CD14-positive monocyte (primary cell): ENCODE data around the gene LRRK2. TPM values are rescaled to one million over a fixed set of nuclear protein-coding genes. Genes with fewer than 3 reads are reported as not detected.

Experiments used
- DNase-seq, 3 donors: peaks; one replicate each; pipeline ENCODE4 v3.0.0-alpha.2; 2011 to 2022
- H2AFZ ChIP-seq: 2 replicates; pipeline ENCODE4 v1.6.0; 2012; ENCODE audit warnings: mild to moderate bottlenecking, low read depth, low read length, inconsistent platforms; ENCODE audit not compliant: insufficient read depth, poor library complexity, severe bottlenecking
- H3K27ac ChIP-seq, 2 donors: 1 replicate in 1 of 2; 2 replicates in 1 of 2; pipeline ENCODE4 v1.5.1; 2012 to 2013; ENCODE audit warnings: low read length in 2 of 2, control low read depth in 1 of 2, inconsistent platforms in 1 of 2, low read depth in 1 of 2, mild to moderate bottlenecking in 1 of 2
- H3K27me3 ChIP-seq, 2 donors: one replicate each; pipeline versions ENCODE4 v1.6.0 to v1.6.1; 2011 to 2013; ENCODE audit warnings: low read length in 2 of 2; ENCODE audit not compliant: control insufficient read depth in 2 of 2, insufficient read depth in 2 of 2
- H3K36me3 ChIP-seq, 2 donors: replicated peaks in 1 of 2; 1 replicate in 1 of 2; 2 replicates in 1 of 2; pipeline versions ENCODE4 v1.5.1 to v1.6.1; 2012 to 2013; ENCODE audit warnings: low read length in 2 of 2, control low read depth in 1 of 2, inconsistent platforms in 1 of 2, mild to moderate bottlenecking in 1 of 2; ENCODE audit not compliant: insufficient read depth in 2 of 2, control insufficient read depth in 1 of 2
- H3K4me1 ChIP-seq, 2 donors: 1 replicate in 1 of 2; 2 replicates in 1 of 2; pipeline versions ENCODE4 v1.5.1 to v1.6.1; 2012 to 2013; ENCODE audit warnings: low read length in 2 of 2, control low read depth in 1 of 2, inconsistent platforms in 1 of 2, mild to moderate bottlenecking in 1 of 2, moderate library complexity in 1 of 2; ENCODE audit not compliant: insufficient read depth in 2 of 2, control insufficient read depth in 1 of 2
- H3K4me2 ChIP-seq: replicated peaks from 2 replicates; pipeline ENCODE3; 2012; ENCODE audit warnings: low read length, moderate library complexity, mild to moderate bottlenecking; ENCODE audit not compliant: poor library complexity, severe bottlenecking; ENCODE audit errors: extremely low read depth
- H3K4me3 ChIP-seq, 3 experiments: fragments of 200-600 bp in 1 of 3; sonication (generic) in 1 of 3; replicated peaks in 1 of 3; 1 replicate in 2 of 3; 2 replicates in 1 of 3; pipeline ENCODE4 v1.5.1; 2011 to 2013; ENCODE audit warnings: low read length in 3 of 3, mild to moderate bottlenecking in 3 of 3, control low read depth in 2 of 3, low read depth in 2 of 3, inconsistent platforms in 1 of 3, moderate library complexity in 1 of 3
- H3K79me2 ChIP-seq: 2 replicates; pipeline ENCODE4 v1.6.0; 2012; ENCODE audit warnings: mild to moderate bottlenecking, control low read depth, inconsistent platforms, low read length, moderate library complexity; ENCODE audit not compliant: insufficient read depth
- H3K9ac ChIP-seq: 2 replicates; pipeline ENCODE4 v1.6.0; 2017; ENCODE audit warnings: low read length, mild to moderate bottlenecking; ENCODE audit not compliant: insufficient read depth, poor library complexity, severe bottlenecking
- H3K9me3 ChIP-seq, 2 donors: replicated peaks in 1 of 2; 1 replicate in 1 of 2; 2 replicates in 1 of 2; pipeline versions ENCODE4 v1.5.1 to v1.6.1; 2012 to 2013; ENCODE audit warnings: low read length in 2 of 2, control low read depth in 1 of 2; ENCODE audit not compliant: control insufficient read depth in 1 of 2, insufficient read depth in 1 of 2
- H4K20me1 ChIP-seq: 2 replicates; pipeline ENCODE4 v1.6.0; 2012; ENCODE audit warnings: mild to moderate bottlenecking, low read length, control low read depth, moderate library complexity; ENCODE audit not compliant: insufficient read depth
- H3K27ac Mint-ChIP-seq, 7 donors: one replicate each; pipeline ENCODE4 v1.8.0; 2020; ENCODE audit warnings: mild to moderate bottlenecking in 7 of 7, mixed read lengths in 7 of 7, moderate library complexity in 6 of 7, inconsistent platforms in 2 of 7
- H3K27me3 Mint-ChIP-seq, 3 donors: one replicate each; pipeline ENCODE4 v1.8.0; 2021 to 2022; ENCODE audit warnings: low read depth in 3 of 3, mild to moderate bottlenecking in 3 of 3, mixed read lengths in 3 of 3, moderate library complexity in 3 of 3, inconsistent platforms in 1 of 3
- H3K36me3 Mint-ChIP-seq, 2 donors: one replicate each; pipeline ENCODE4 v1.8.0; 2020; ENCODE audit warnings: mixed read lengths in 2 of 2, inconsistent platforms in 1 of 2, mild to moderate bottlenecking in 1 of 2
- H3K4me1 Mint-ChIP-seq: one replicate; pipeline ENCODE4 v1.8.0; 2020; ENCODE audit warnings: mild to moderate bottlenecking, mixed read lengths
- H3K4me3 Mint-ChIP-seq, 2 donors: one replicate each; pipeline ENCODE4 v1.8.0; 2020; ENCODE audit warnings: mild to moderate bottlenecking in 2 of 2, mixed read lengths in 2 of 2, moderate library complexity in 1 of 2
- H3K9me3 Mint-ChIP-seq, 7 donors: one replicate each; pipeline ENCODE4 v1.8.0; 2020 to 2022; ENCODE audit warnings: mixed read lengths in 7 of 7, mild to moderate bottlenecking in 6 of 7, moderate library complexity in 6 of 7, inconsistent platforms in 2 of 7
- WGBS: methylation state at CpG from one replicate; pipeline ENCODE4 v1.1.5; 2013; ENCODE audit warnings: missing lambda C conversion rate; ENCODE audit not compliant: insufficient coverage; 5-methylcytosine and 5-hydroxymethylcytosine counted together
- intact Hi-C, 2 donors: fragments of 100-400 bp; cut with micrococcal nuclease; formaldehyde crosslinking; loops; one replicate each; pipeline versions ENCODE4 v1.15.0 to v1.15.1; 2023
- polyA plus RNA-seq, 3 donors: library from polyadenylated mRNA; depleted of rRNA in 1 of 3; unstranded in 2 of 3; stranded (reverse) in 1 of 3; fragments of 300-500 nt in 2 of 3; fragments of >200 nt in 1 of 3; fragmentation: Illumina TruSeq in 2 of 3; gene quantifications; 1 replicate in 2 of 3; 2 replicates in 1 of 3; pipeline ENCODE4 v1.2.3, GENCODE V29; 2012 to 2021
- TF ChIP-seq, protein P1 (sequence below): fragments of 200-600 bp; IDR thresholded peaks from one replicate; pipeline ENCODE4 v1.8.0; 2022; ENCODE audit warnings: antibody characterized with exemption, mild to moderate bottlenecking

Gene LRRK2
- polyA plus RNA-seq, 3 donors: 47.7 to 67.2 (median 47.9) TPM

DNA sequence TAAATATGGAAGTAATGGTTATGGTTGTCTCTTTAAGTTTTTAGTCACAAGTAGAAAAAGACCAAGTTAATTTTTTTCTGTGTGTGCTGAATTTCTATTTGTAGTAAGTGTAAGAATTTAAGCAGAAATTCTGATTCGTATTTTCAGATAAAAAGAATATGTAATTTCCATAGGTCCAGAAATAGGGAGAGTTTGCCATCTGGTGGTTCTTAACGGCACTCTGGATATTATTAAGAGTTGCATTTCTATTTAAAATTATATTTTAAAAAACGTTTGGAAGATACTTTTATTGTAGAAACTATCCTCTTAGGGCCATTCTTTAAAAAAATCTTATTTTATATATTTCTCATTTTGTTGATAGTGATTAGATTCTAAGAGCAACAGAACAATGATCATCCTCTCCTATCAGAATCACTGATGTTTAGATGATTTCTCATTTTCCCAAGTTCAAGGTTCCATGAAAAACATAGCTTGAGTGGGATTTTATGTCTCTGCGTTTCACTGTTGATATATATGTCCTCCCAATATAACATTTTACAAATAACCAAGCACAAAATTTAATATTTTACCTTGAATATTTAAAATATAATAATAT lies 88.3 kb downstream of the LRRK2 start:
- peaks cover 99% of the 10 kb centered on the region for H4K20me1 ChIP-seq
- H2AFZ ChIP-seq: no peak overlapping the region
- no peak overlapping the region for H3K4me3 ChIP-seq
- no peak for DNase-seq
- H3K4me1 ChIP-seq: no peaks in the 10 kb centered on the region
- H3K27ac Mint-ChIP-seq: no peak overlapping the region
- no peak overlapping the region for H3K9ac ChIP-seq
- H3K36me3 ChIP-seq: peaks cover 98 to 100% of the 10 kb centered on the region in 2 donors
- H3K36me3 Mint-ChIP-seq: peaks cover 78 to 85% of the 10 kb centered on the region in 2 donors
- no peaks in the 10 kb centered on the region for H3K9me3 ChIP-seq
- no peaks in the 10 kb centered on the region for H3K27me3 ChIP-seq
- no peak overlapping the region for H3K27ac ChIP-seq
- H3K27me3 Mint-ChIP-seq: no peaks in the 10 kb centered on the region
- H3K4me2 ChIP-seq: no peak overlapping the region
- H3K9me3 Mint-ChIP-seq: no peaks in the 10 kb centered on the region
- TF ChIP-seq, protein P1, sequence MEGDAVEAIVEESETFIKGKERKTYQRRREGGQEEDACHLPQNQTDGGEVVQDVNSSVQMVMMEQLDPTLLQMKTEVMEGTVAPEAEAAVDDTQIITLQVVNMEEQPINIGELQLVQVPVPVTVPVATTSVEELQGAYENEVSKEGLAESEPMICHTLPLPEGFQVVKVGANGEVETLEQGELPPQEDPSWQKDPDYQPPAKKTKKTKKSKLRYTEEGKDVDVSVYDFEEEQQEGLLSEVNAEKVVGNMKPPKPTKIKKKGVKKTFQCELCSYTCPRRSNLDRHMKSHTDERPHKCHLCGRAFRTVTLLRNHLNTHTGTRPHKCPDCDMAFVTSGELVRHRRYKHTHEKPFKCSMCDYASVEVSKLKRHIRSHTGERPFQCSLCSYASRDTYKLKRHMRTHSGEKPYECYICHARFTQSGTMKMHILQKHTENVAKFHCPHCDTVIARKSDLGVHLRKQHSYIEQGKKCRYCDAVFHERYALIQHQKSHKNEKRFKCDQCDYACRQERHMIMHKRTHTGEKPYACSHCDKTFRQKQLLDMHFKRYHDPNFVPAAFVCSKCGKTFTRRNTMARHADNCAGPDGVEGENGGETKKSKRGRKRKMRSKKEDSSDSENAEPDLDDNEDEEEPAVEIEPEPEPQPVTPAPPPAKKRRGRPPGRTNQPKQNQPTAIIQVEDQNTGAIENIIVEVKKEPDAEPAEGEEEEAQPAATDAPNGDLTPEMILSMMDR: peak; percentile 29
- intact Hi-C loops: loop anchor here in 1 of 2 donors (10.0 kb wide), 1 partner anchor 52 kb away; no protein-coding TSS in a partner anchor
- no peaks in the 10 kb centered on the region for H3K79me2 ChIP-seq
- no peak overlapping the region for H3K4me3 Mint-ChIP-seq
- no peaks in the 10 kb centered on the region for H3K4me1 Mint-ChIP-seq
- WGBS: 33% methylated on average over 1 of the region's 4 CpGs

DNA sequence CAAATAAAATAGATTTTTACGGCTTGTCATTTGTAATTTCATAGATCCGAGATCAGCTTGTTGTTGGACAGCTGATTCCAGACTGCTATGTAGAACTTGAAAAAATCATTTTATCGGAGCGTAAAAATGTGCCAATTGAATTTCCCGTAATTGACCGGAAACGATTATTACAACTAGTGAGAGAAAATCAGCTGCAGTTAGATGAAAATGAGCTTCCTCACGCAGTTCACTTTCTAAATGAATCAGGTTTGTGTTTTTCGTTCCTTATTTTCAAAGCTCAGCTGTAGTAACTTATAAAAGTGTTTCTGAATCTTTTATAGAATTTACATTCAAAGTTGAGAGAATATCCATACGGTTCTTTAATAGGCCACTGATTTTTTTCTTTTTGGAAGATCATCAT lies 89.1 kb downstream of the LRRK2 start:
- intact Hi-C loops: loop anchor here in 1 of 2 donors (10.0 kb wide), 1 partner anchor 51 kb away; no protein-coding TSS in a partner anchor
- 100% methylated on average over 1 of the region's 10 CpGs for WGBS
- peaks cover 98 to 100% of the 10 kb centered on the region in 2 donors for H3K36me3 ChIP-seq
- H3K4me2 ChIP-seq: no peak overlapping the region
- H3K9me3 ChIP-seq: no peaks in the 10 kb centered on the region
- no peak overlapping the region for H3K27ac ChIP-seq
- no peaks in the 10 kb centered on the region for H3K9me3 Mint-ChIP-seq
- no peak overlapping the region for H3K27ac Mint-ChIP-seq
- DNase-seq: peak in 1 of 3 donors; percentile 4
- H3K36me3 Mint-ChIP-seq: peaks cover 79 to 83% of the 10 kb centered on the region in 2 donors
- peaks cover 99% of the 10 kb centered on the region for H4K20me1 ChIP-seq
- H3K4me1 Mint-ChIP-seq: no peaks in the 10 kb centered on the region
- no peaks in the 10 kb centered on the region for H3K4me1 ChIP-seq
- H2AFZ ChIP-seq: no peak overlapping the region
- H3K27me3 Mint-ChIP-seq: no peaks in the 10 kb centered on the region
- no peak overlapping the region for H3K9ac ChIP-seq
- no peak overlapping the region for H3K4me3 Mint-ChIP-seq
- no peaks in the 10 kb centered on the region for H3K27me3 ChIP-seq
- TF ChIP-seq, protein P1: no peak
- H3K79me2 ChIP-seq: no peaks in the 10 kb centered on the region
- H3K4me3 ChIP-seq: no peak overlapping the region
